Left cardiac atrium (tissue), 4 donors: ENCODE data around the gene ZNRF2. TPM values are rescaled to one million over a fixed set of nuclear protein-coding genes. Genes with fewer than 3 reads are reported as not detected.

Experiments
- ATAC-seq, 2 donors: fragments of 200-7000 bp; cut with Tn5 transposase; one replicate each; pipeline ENCODE4 v1.9.1; 2020; ENCODE audit warnings: mild to moderate bottlenecking in 2 of 2, moderate library complexity in 2 of 2
- DNase-seq: peaks from one replicate; pipeline ENCODE4 v3.0.0-alpha.2; 2020
- intact Hi-C, 2 donors: fragments of 100-400 bp; cut with DNase I; formaldehyde crosslinking; loops; one replicate each; pipeline versions ENCODE4 v1.14.1 to v1.15.1; 2022 to 2023
- total RNA-seq, 2 donors: library from RNA; stranded (reverse); fragmentation: NEBNext Ultra II Directional; extraction: Animal tissue kit (Norgen Biotek cat#: 25700); gene quantifications; one replicate each; pipeline ENCODE4 v1.2.1, GENCODE V29; 2021
- donor health status: DM: no; HTN: yes; CAD: no.
- donor health status: DM: no; HTN: yes; CAD: no; lungs with severe emphysema.
- donor health status: DM: yes; HTN: yes; CAD: no.
- donor health status: Dilated cardiomyopathy.

Gene ZNRF2
- total RNA-seq, 2 donors from 2014 or later = 7.7 to 10.2 TPM

- ATAC-seq (no peak), DNase-seq (no peak)
- intact Hi-C loops = no loop called here
These were observed 24.9 kb downstream of the ZNRF2 start for GRCh38 chr7:30309302-30309701.

GRCh38 chr7:30309842-30310435 lies 25.5 kb downstream of the ZNRF2 start:
- intact Hi-C loops = no loop called here
- DNase-seq (no peak), ATAC-seq (no peak)

GRCh38 chr7:30310674-30311362 lies 26.4 kb downstream of the ZNRF2 start:
- ATAC-seq = no peak

GRCh38 chr7:30312178-30312577 lies 27.8 kb downstream of the ZNRF2 start:
- no peak for DNase-seq
- intact Hi-C loops = no loop called here
- ATAC-seq = no peak

More at GRCh38 chr7:30310674-30311362, 26.4 kb downstream of the ZNRF2 start:
- no peak for DNase-seq
- intact Hi-C loops = no loop called here

- no peak for DNase-seq
- no peak for ATAC-seq
- intact Hi-C loops = no loop called here
These were observed 29.0 kb downstream of the ZNRF2 start for GRCh38 chr7:30313348-30313747.

GRCh38 chr7:30313793-30314192 lies 29.4 kb downstream of the ZNRF2 start:
- no peak for ATAC-seq
- intact Hi-C loops = no loop called here
- no peak for DNase-seq

- intact Hi-C loops = no loop called here
- ATAC-seq (no peak), DNase-seq (no peak)
These were observed 31.2 kb downstream of the ZNRF2 start for GRCh38 chr7:30315589-30315988.

- no peak for ATAC-seq
- intact Hi-C loops = no loop called here
- no peak for DNase-seq
These were observed 36.0 kb downstream of the ZNRF2 start for GRCh38 chr7:30320392-30320791.

- intact Hi-C loops = no loop called here
- peak; percentile 53 to 58 for ATAC-seq
- DNase-seq = no peak
These were observed 36.9 kb downstream of the ZNRF2 start for GRCh38 chr7:30321089-30321881.

- intact Hi-C loops = no loop called here
These were observed 37.4 kb downstream of the ZNRF2 start for GRCh38 chr7:30321882-30322192.

GRCh38 chr7:30322271-30323005 lies 38.0 kb downstream of the ZNRF2 start:
- ATAC-seq (peak; percentile 84 to 91), DNase-seq (no peak)
- intact Hi-C loops = no loop called here

More at GRCh38 chr7:30321882-30322192, 37.4 kb downstream of the ZNRF2 start:
- ATAC-seq = no peak
- no peak for DNase-seq

- ATAC-seq (no peak), DNase-seq (no peak)
- intact Hi-C loops = no loop called here
These were observed 38.6 kb downstream of the ZNRF2 start for GRCh38 chr7:30323006-30323355.

GRCh38 chr7:30327813-30328212 lies 43.4 kb downstream of the ZNRF2 start:
- DNase-seq (no peak), ATAC-seq (no peak)
- intact Hi-C loops = no loop called here

GRCh38 chr7:30328381-30328780 lies 44.0 kb downstream of the ZNRF2 start:
- intact Hi-C loops = no loop called here
- no peak for ATAC-seq

GRCh38 chr7:30329716-30330115 lies 45.3 kb downstream of the ZNRF2 start:
- intact Hi-C loops = no loop called here
- DNase-seq = no peak
- ATAC-seq = no peak

More at GRCh38 chr7:30328381-30328780, 44.0 kb downstream of the ZNRF2 start:
- no peak for DNase-seq

GRCh38 chr7:30330134-30331111 lies 46.0 kb downstream of the ZNRF2 start:
- intact Hi-C loops = no loop called here
- peak in 1 of 2 donors; percentile 41 for ATAC-seq

GRCh38 chr7:30331338-30331737 lies 46.9 kb downstream of the ZNRF2 start:
- ATAC-seq = no peak
- no peak for DNase-seq
- intact Hi-C loops = no loop called here

More at GRCh38 chr7:30330134-30331111, 46.0 kb downstream of the ZNRF2 start:
- no peak for DNase-seq

- DNase-seq = no peak
- ATAC-seq = no peak
- intact Hi-C loops = no loop called here
These were observed 48.2 kb downstream of the ZNRF2 start for GRCh38 chr7:30332549-30332948.
